Thyroid gland (tissue), 4 donors: ENCODE data around the gene PKNOX2.

Experiments
- POLR2A ChIP-seq, 2 donors: fragments of 450-650 bp; IDR thresholded peaks; one replicate each; pipeline ENCODE4 v1.6.1; 2017; ENCODE audit warnings: antibody characterized with exemption in 2 of 2, mild to moderate bottlenecking in 2 of 2, moderate library complexity in 1 of 2
- TF ChIP-seq, protein P1 (sequence below), 6 experiments: fragments of 200-600 bp in 3 of 6; fragments of 450-650 bp in 3 of 6; sonication (generic) in 3 of 6; IDR thresholded peaks; one replicate each; pipeline ENCODE4 v1.5.1; 2016 to 2019; ENCODE audit warnings: antibody characterized with exemption in 6 of 6, mild to moderate bottlenecking in 2 of 6, inconsistent platforms in 1 of 6, moderate library complexity in 1 of 6

- TF ChIP-seq, protein P1, sequence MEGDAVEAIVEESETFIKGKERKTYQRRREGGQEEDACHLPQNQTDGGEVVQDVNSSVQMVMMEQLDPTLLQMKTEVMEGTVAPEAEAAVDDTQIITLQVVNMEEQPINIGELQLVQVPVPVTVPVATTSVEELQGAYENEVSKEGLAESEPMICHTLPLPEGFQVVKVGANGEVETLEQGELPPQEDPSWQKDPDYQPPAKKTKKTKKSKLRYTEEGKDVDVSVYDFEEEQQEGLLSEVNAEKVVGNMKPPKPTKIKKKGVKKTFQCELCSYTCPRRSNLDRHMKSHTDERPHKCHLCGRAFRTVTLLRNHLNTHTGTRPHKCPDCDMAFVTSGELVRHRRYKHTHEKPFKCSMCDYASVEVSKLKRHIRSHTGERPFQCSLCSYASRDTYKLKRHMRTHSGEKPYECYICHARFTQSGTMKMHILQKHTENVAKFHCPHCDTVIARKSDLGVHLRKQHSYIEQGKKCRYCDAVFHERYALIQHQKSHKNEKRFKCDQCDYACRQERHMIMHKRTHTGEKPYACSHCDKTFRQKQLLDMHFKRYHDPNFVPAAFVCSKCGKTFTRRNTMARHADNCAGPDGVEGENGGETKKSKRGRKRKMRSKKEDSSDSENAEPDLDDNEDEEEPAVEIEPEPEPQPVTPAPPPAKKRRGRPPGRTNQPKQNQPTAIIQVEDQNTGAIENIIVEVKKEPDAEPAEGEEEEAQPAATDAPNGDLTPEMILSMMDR (IDR thresholded peaks at IDR 0.05) = no peak
- no peak for TF ChIP-seq POLR2A (IDR thresholded peaks at IDR 0.05)
These were observed 35.9 kb downstream of the PKNOX2 start for GRCh38 chr11:125200441-125200840.
